Upper lobe of left lung (tissue), 6 donors: ENCODE measurements around the gene CNTNAP2. TPM values are rescaled to one million over a fixed set of nuclear protein-coding genes. Genes with fewer than 3 reads are reported as not detected.

ENCODE experiments used
- ATAC-seq, 2 donors: fragments of 200-7000 bp; cut with Tn5 transposase; one replicate each; pipeline ENCODE4 v1.9.1; 2022; ENCODE audit warnings: mild to moderate bottlenecking in 2 of 2, moderate library complexity in 2 of 2; ENCODE audit not compliant: low FRiP score in 2 of 2
- DNase-seq, 2 donors: peaks; one replicate each; pipeline ENCODE4 v3.0.0-alpha.2; 2019 to 2020
- H3K27ac ChIP-seq, 4 donors: fragments of 200-600 bp; sonication (generic); one replicate each; pipeline ENCODE4 v1.5.1; 2016 to 2019
- H3K27me3 ChIP-seq, 4 donors: fragments of 200-600 bp; sonication (generic); one replicate each; pipeline ENCODE4 v1.5.1; 2017 to 2019
- H3K36me3 ChIP-seq, 4 donors: fragments of 200-600 bp; sonication (generic); one replicate each; pipeline ENCODE4 v1.5.1; 2016 to 2019
- H3K4me1 ChIP-seq, 4 donors: fragments of 200-600 bp; sonication (generic); one replicate each; pipeline ENCODE4 v1.5.1; 2018 to 2019
- H3K4me3 ChIP-seq, 4 donors: fragments of 200-600 bp; sonication (generic); one replicate each; pipeline ENCODE4 v1.5.1; 2017 to 2019; ENCODE audit warnings: mild to moderate bottlenecking in 2 of 4, moderate library complexity in 1 of 4
- H3K9me3 ChIP-seq, 4 donors: fragments of 200-600 bp; sonication (generic); one replicate each; pipeline ENCODE4 v1.5.1; 2018 to 2019
- EP300 ChIP-seq, 4 donors: sonication (generic); formaldehyde crosslinking; IDR thresholded peaks; one replicate each; pipeline ENCODE4 v1.5.1; 2017; ENCODE audit warnings: antibody characterized with exemption in 4 of 4, control low read depth in 2 of 4
- POLR2A ChIP-seq, 4 donors: fragments of 450-650 bp; IDR thresholded peaks; one replicate each; pipeline ENCODE4 v1.5.1; 2016 to 2017; ENCODE audit warnings: antibody characterized with exemption in 4 of 4, mild to moderate bottlenecking in 2 of 4
- POLR2AphosphoS5 ChIP-seq, 2 donors: sonication (generic); formaldehyde crosslinking; IDR thresholded peaks; one replicate each; pipeline ENCODE4 v1.5.1; 2017; ENCODE audit warnings: antibody characterized with exemption in 2 of 2
- WGBS, 2 donors: methylation state at CpG; one replicate each; pipeline ENCODE4 v1.1.5; 2017 to 2018; 5-methylcytosine and 5-hydroxymethylcytosine counted together
- total RNA-seq, 6 donors: library from RNA; depleted of rRNA in 4 of 6; stranded (reverse); fragments of >200 nt in 4 of 6; gene quantifications; one replicate each; pipeline versions ENCODE4 v1.1.0 to v1.2.1, GENCODE V29; 2016 to 2021
- TF ChIP-seq, protein P1 (sequence below), 6 experiments: fragments of 450-650 bp in 4 of 6; fragments of 200-600 bp in 2 of 6; sonication (generic) in 2 of 6; IDR thresholded peaks; one replicate each; pipeline ENCODE4 v1.5.1; 2016 to 2019; ENCODE audit warnings: antibody characterized with exemption in 6 of 6
- donor health status: DM: no; HTN: no; CAD: no; lungs with moderate emphysema.
- donor health status: DM: no; HTN: yes; CAD: no; lungs with severe emphysema.

CNTNAP2 gene
- total RNA-seq, 6 donors from 2014 or later = 0.06 to 1.0 (median 0.37) TPM

- Histone ChIP-seq H3K27me3 (no peaks in the 10 kb centered on the region), H3K9me3 (no peaks in the 10 kb centered on the region), H3K27ac (no peak overlapping the region), H3K4me3 (no peak overlapping the region), H3K4me1 (no peaks in the 10 kb centered on the region), H3K36me3 (no peaks in the 10 kb centered on the region)
- TF ChIP-seq EP300 (IDR thresholded peaks at IDR 0.05) (no peak), POLR2A (IDR thresholded peaks at IDR 0.05) (no peak), POLR2AphosphoS5 (IDR thresholded peaks at IDR 0.05) (no peak)
- TF ChIP-seq, protein P1, sequence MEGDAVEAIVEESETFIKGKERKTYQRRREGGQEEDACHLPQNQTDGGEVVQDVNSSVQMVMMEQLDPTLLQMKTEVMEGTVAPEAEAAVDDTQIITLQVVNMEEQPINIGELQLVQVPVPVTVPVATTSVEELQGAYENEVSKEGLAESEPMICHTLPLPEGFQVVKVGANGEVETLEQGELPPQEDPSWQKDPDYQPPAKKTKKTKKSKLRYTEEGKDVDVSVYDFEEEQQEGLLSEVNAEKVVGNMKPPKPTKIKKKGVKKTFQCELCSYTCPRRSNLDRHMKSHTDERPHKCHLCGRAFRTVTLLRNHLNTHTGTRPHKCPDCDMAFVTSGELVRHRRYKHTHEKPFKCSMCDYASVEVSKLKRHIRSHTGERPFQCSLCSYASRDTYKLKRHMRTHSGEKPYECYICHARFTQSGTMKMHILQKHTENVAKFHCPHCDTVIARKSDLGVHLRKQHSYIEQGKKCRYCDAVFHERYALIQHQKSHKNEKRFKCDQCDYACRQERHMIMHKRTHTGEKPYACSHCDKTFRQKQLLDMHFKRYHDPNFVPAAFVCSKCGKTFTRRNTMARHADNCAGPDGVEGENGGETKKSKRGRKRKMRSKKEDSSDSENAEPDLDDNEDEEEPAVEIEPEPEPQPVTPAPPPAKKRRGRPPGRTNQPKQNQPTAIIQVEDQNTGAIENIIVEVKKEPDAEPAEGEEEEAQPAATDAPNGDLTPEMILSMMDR (IDR thresholded peaks at IDR 0.05) = no peak
- ATAC-seq (no peak), DNase-seq (no peak)
- WGBS, 2 donors = 73 to 86% methylated on average over 3 of the region's 3 CpGs
Measured at GRCh38 chr7:148433521-148434180, 2317.1 kb downstream of the CNTNAP2 start.

DNA sequence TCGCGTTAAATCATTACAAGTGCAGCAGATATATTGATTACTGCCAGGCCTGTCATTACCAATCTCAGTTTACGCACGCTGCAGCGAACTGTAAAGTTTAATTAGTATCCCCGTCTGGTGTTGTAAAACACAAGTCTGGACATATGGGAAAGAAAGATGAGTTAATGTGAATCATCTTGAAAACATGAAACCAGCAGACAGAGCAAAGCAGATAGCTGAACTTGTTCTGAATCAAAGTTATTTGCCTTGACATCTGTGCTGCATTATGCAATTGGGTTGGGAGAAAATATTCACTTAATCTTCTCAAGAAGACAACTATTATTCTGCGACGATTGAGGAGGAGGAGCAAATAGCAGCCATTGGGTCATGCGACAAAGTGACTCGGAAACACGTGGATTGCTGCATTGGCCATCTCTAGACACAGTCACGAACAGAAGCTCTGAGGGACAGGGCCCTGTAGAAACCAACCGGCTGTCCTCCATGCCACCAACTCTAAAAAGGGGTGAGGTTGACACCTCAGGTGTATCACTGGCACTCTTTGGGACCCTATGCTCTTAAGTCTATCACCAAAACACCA is 2317.7 kb downstream of the CNTNAP2 start:
- H3K9me3 ChIP-seq = no peaks in the 10 kb centered on the region
- WGBS, 2 donors = 87 to 91% methylated on average over 13 of the region's 13 CpGs
- no peak overlapping the region for H3K27ac ChIP-seq
- no peaks in the 10 kb centered on the region for H3K27me3 ChIP-seq
- no peaks in the 10 kb centered on the region for H3K4me1 ChIP-seq
- ATAC-seq (peak in 1 of 2 donors; percentile 39), DNase-seq (no peak)
- H3K4me3 ChIP-seq = no peak overlapping the region
- no peaks in the 10 kb centered on the region for H3K36me3 ChIP-seq
- TF ChIP-seq EP300 (IDR thresholded peaks at IDR 0.05) (no peak), POLR2AphosphoS5 (IDR thresholded peaks at IDR 0.05) (no peak), POLR2A (IDR thresholded peaks at IDR 0.05) (no peak)
- TF ChIP-seq, protein P1 (IDR thresholded peaks at IDR 0.05) = no peak

GRCh38 chr7:148434887-148435286 is 2318.3 kb downstream of the CNTNAP2 start:
- WGBS, 2 donors = 45 to 56% methylated on average over 2 of the region's 2 CpGs
- DNase-seq = no peak
- no peak overlapping the region for H3K27ac ChIP-seq
- H3K9me3 ChIP-seq = no peaks in the 10 kb centered on the region
- TF ChIP-seq POLR2AphosphoS5 (IDR thresholded peaks at IDR 0.05) (no peak), POLR2A (IDR thresholded peaks at IDR 0.05) (no peak), EP300 (IDR thresholded peaks at IDR 0.05) (no peak)
- TF ChIP-seq, protein P1 (IDR thresholded peaks at IDR 0.05) = no peak
- no peaks in the 10 kb centered on the region for H3K4me1 ChIP-seq
- no peaks in the 10 kb centered on the region for H3K36me3 ChIP-seq
- no peak overlapping the region for H3K4me3 ChIP-seq
- no peak for ATAC-seq
- no peaks in the 10 kb centered on the region for H3K27me3 ChIP-seq

DNA sequence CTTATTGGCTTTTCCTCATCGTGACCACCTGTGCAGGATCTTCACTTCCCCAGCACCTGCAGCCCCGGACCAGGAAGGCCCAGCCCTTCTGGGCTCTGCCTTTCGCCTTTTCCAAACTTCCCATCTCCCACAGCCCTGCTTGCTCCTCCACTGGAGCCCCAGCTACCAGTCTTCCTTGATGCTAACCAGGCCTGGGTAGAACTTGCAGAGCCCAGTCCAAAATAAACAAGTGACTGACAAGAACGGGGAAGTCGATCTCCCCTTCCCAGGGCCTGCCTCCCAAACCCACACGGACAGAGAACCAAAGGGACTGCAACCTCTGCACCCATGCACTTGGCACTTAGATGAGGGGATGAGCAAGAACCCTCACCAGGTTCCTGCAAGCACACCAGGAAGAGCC is 2319.1 kb downstream of the CNTNAP2 start:
- no peak for DNase-seq
- H3K27me3 ChIP-seq = no peaks in the 10 kb centered on the region
- H3K4me1 ChIP-seq = no peaks in the 10 kb centered on the region
- TF ChIP-seq POLR2AphosphoS5 (IDR thresholded peaks at IDR 0.05) (no peak), POLR2A (IDR thresholded peaks at IDR 0.05) (no peak), EP300 (IDR thresholded peaks at IDR 0.05) (no peak)
- TF ChIP-seq, protein P1 (IDR thresholded peaks at IDR 0.05) = no peak
- H3K9me3 ChIP-seq = no peaks in the 10 kb centered on the region
- no peak for ATAC-seq
- H3K4me3 ChIP-seq = no peak overlapping the region
- no peaks in the 10 kb centered on the region for H3K36me3 ChIP-seq
- H3K27ac ChIP-seq = no peak overlapping the region
- 52 to 72% methylated on average over 6 of the region's 6 CpGs for WGBS, 2 donors

GRCh38 chr7:148436135-148436534 is 2319.5 kb downstream of the CNTNAP2 start:
- no peaks in the 10 kb centered on the region for H3K9me3 ChIP-seq
- H3K27me3 ChIP-seq = no peaks in the 10 kb centered on the region
- DNase-seq = no peak
- H3K36me3 ChIP-seq = no peaks in the 10 kb centered on the region
- no peak overlapping the region for H3K4me3 ChIP-seq
- WGBS, 2 donors = 85 to 91% methylated on average over 3 to 4 of the region's 4 CpGs
- H3K27ac ChIP-seq = no peak overlapping the region
- no peaks in the 10 kb centered on the region for H3K4me1 ChIP-seq
- no peak for TF ChIP-seq EP300 (IDR thresholded peaks at IDR 0.05)
- no peak for TF ChIP-seq POLR2AphosphoS5 (IDR thresholded peaks at IDR 0.05)
- no peak for TF ChIP-seq POLR2A (IDR thresholded peaks at IDR 0.05)
- TF ChIP-seq, protein P1 (IDR thresholded peaks at IDR 0.05) = no peak
- peak; percentile 24 to 39 for ATAC-seq
